Body of pancreas (tissue), 4 donors: Measurements from ENCODE around the gene ARMC3. TPM values are rescaled to one million over a fixed set of nuclear protein-coding genes. Genes with fewer than 3 reads are reported as not detected.

Experiments
- ATAC-seq: fragments of 150-250 bp; one replicate; pipeline ENCODE4 v1.9.1; 2016
- DNase-seq, 4 donors: peaks; one replicate each; pipeline ENCODE4 v3.0.0-alpha.2; 2019
- H3K27ac ChIP-seq, 4 donors: fragments of 200-600 bp; sonication (generic); 1 replicate in 3 of 4; 2 replicates in 1 of 4; pipeline versions ENCODE4 v1.5.1 to v1.6.1; 2016 to 2019; ENCODE audit warnings: mild to moderate bottlenecking in 1 of 4, mixed read lengths in 1 of 4, moderate library complexity in 1 of 4
- H3K27me3 ChIP-seq, 2 donors: fragments of 200-600 bp; sonication (generic); one replicate each; pipeline ENCODE4 v1.6.0; 2016; ENCODE audit warnings: mild to moderate bottlenecking in 1 of 2
- H3K36me3 ChIP-seq, 2 donors: fragments of 200-600 bp; sonication (generic); replicated peaks in 1 of 2; 2 replicates each; pipeline ENCODE4 v1.5.1; 2016; ENCODE audit warnings: low read depth in 2 of 2; ENCODE audit not compliant: insufficient read depth in 1 of 2
- H3K4me1 ChIP-seq: fragments of 200-600 bp; sonication (generic); one replicate; pipeline ENCODE4 v1.6.0; 2016
- H3K4me3 ChIP-seq, 2 donors: fragments of 200-600 bp; sonication (generic); 1 replicate in 1 of 2; 2 replicates in 1 of 2; pipeline ENCODE4 v1.5.1; 2016 to 2019
- H3K9me3 ChIP-seq, 3 donors: fragments of 200-600 bp; sonication (generic); 1 replicate in 2 of 3; 2 replicates in 1 of 3; pipeline ENCODE4 v1.5.1; 2016
- CTCF ChIP-seq, 7 experiments: fragments of 450-650 bp in 4 of 7; fragments of 200-600 bp in 3 of 7; sonication (generic) in 3 of 7; IDR thresholded peaks; one replicate each; pipeline ENCODE4 v1.5.1; 2016 to 2019; ENCODE audit warnings: antibody characterized with exemption in 7 of 7
- POLR2A ChIP-seq, 3 donors: fragments of 450-650 bp; IDR thresholded peaks; one replicate each; pipeline ENCODE4 v1.6.1; 2016; ENCODE audit warnings: antibody characterized with exemption in 3 of 3, mild to moderate bottlenecking in 2 of 3
- WGBS, 2 donors: methylation state at CpG; one replicate each; pipeline ENCODE4 v1.1.5; 2017; 5-methylcytosine and 5-hydroxymethylcytosine counted together
- intact Hi-C: fragments of 100-400 bp; cut with DNase I; formaldehyde crosslinking; loops from one replicate; pipeline ENCODE4 v1.15.1; 2023
- total RNA-seq, 2 donors: library from RNA; depleted of rRNA; stranded (reverse); fragments of >200 nt; gene quantifications; one replicate each; pipeline ENCODE4 v1.1.0, GENCODE V29; 2016

ARMC3 gene
- total RNA-seq, 2 donors from 2014 or later = 0.33 to 0.52 TPM

GRCh38 chr10:22911889-22912762, 15.7 kb upstream of the ARMC3 start:
- DNase-seq (peak; percentile 50 to 84 (median 73)), ATAC-seq (peak; percentile 63)
- Histone ChIP-seq H3K9me3 (peaks cover 0 to 7% (median 0%) of the 10 kb centered on the region in 3 donors), H3K4me1 (peaks cover 14% of the 10 kb centered on the region), H3K36me3 (no peaks in the 10 kb centered on the region), H3K27me3 (no peaks in the 10 kb centered on the region), H3K4me3 (no peak overlapping the region), H3K27ac (no peak overlapping the region)
- WGBS, 2 donors = 28 to 29% methylated on average over 10 of the region's 10 CpGs
- TF ChIP-seq POLR2A (IDR thresholded peaks at IDR 0.05) (no peak), CTCF (IDR thresholded peaks at IDR 0.05) (no peak)
- intact Hi-C loops = no loop called here

GRCh38 chr10:22912763-22913384, 15.0 kb upstream of the ARMC3 start:
- TF ChIP-seq CTCF (IDR thresholded peaks at IDR 0.05) (no peak), POLR2A (IDR thresholded peaks at IDR 0.05) (no peak)
- no peaks in the 10 kb centered on the region for H3K36me3 ChIP-seq
- peaks cover 14% of the 10 kb centered on the region for H3K4me1 ChIP-seq
- no peak overlapping the region for H3K4me3 ChIP-seq
- H3K27ac ChIP-seq = no peak overlapping the region
- WGBS, 2 donors = 48 to 53% methylated on average over 5 of the region's 5 CpGs
- peaks cover 0 to 7% (median 0%) of the 10 kb centered on the region in 3 donors for H3K9me3 ChIP-seq
- DNase-seq (no peak), ATAC-seq (no peak)
- H3K27me3 ChIP-seq = no peaks in the 10 kb centered on the region
- intact Hi-C loops = no loop called here

- Histone ChIP-seq H3K9me3 (peaks cover 0 to 7% (median 0%) of the 10 kb centered on the region in 3 donors), H3K36me3 (no peaks in the 10 kb centered on the region)
These were observed 14.3 kb upstream of the ARMC3 start for GRCh38 chr10:22913474-22914092.

GRCh38 chr10:22915314-22915713, 12.5 kb upstream of the ARMC3 start:
- peaks cover 14% of the 10 kb centered on the region for H3K4me1 ChIP-seq
- no peaks in the 10 kb centered on the region for H3K27me3 ChIP-seq
- H3K27ac ChIP-seq = no peak overlapping the region
- ATAC-seq (no peak), DNase-seq (no peak)
- no peaks in the 10 kb centered on the region for H3K36me3 ChIP-seq
- no peaks in the 10 kb centered on the region for H3K9me3 ChIP-seq
- H3K4me3 ChIP-seq = no peak overlapping the region
- intact Hi-C loops = no loop called here
- 92 to 93% methylated on average over 3 of the region's 3 CpGs for WGBS, 2 donors
- no peak for TF ChIP-seq POLR2A (IDR thresholded peaks at IDR 0.05)
- TF ChIP-seq CTCF (IDR thresholded peaks at IDR 0.05) = no peak

More at GRCh38 chr10:22913474-22914092, 14.3 kb upstream of the ARMC3 start:
- WGBS, 2 donors = 82 to 86% methylated on average over 6 of the region's 6 CpGs
- Histone ChIP-seq H3K4me1 (peaks cover 14% of the 10 kb centered on the region), H3K4me3 (no peak overlapping the region), H3K27me3 (no peaks in the 10 kb centered on the region), H3K27ac (no peak overlapping the region)
- TF ChIP-seq POLR2A (IDR thresholded peaks at IDR 0.05) (no peak), CTCF (IDR thresholded peaks at IDR 0.05) (no peak)
- no peak for DNase-seq
- intact Hi-C loops = no loop called here
- no peak for ATAC-seq
